ENCODE data around the gene ETFA. TPM values are rescaled to one million over a fixed set of nuclear protein-coding genes. Genes with fewer than 3 reads are reported as not detected.

ETFA gene
- total and polyA plus RNA-seq, 2 experiments from 2014 or later: 117 to 303 TPM

- Histone ChIP-seq H3K36me3 (no peaks in the 10 kb centered on the region), H3K9me3 (ENCODE audit: low read depth) (no peaks in the 10 kb centered on the region), H3K4me3 (no peak overlapping the region), H3K4me1 (ENCODE audit: low read depth) (peaks cover 23% of the 10 kb centered on the region), H3K27ac (no peak overlapping the region), H3K27me3 (peaks cover 100% of the 10 kb centered on the region)
- DNase-seq (ENCODE audit: low read depth in 1 of 2, low spot score in 1 of 2): no peak
- no peak for TF ChIP-seq CTCF (IDR thresholded peaks at IDR 0.05; ENCODE audit: low read depth, low read length)
Measured at GRCh38 chr15:76338486-76339304, 27.4 kb upstream of the ETFA start.

GRCh38 chr15:76337696-76338485 is 26.6 kb upstream of the ETFA start:
- peaks cover 100% of the 10 kb centered on the region for H3K27me3 ChIP-seq
- no peaks in the 10 kb centered on the region for H3K36me3 ChIP-seq
- DNase-seq (ENCODE audit: low read depth in 1 of 2, low spot score in 1 of 2): peak in 1 of 2 donors; percentile 49
- no peak for TF ChIP-seq CTCF (IDR thresholded peaks at IDR 0.05; ENCODE audit: low read depth, low read length)
- peaks cover 23% of the 10 kb centered on the region for H3K4me1 ChIP-seq (ENCODE audit: low read depth)
- H3K4me3 ChIP-seq: peak overlapping the region; percentile 13
- H3K9me3 ChIP-seq (ENCODE audit: low read depth): no peaks in the 10 kb centered on the region
- no peak overlapping the region for H3K27ac ChIP-seq

DNA sequence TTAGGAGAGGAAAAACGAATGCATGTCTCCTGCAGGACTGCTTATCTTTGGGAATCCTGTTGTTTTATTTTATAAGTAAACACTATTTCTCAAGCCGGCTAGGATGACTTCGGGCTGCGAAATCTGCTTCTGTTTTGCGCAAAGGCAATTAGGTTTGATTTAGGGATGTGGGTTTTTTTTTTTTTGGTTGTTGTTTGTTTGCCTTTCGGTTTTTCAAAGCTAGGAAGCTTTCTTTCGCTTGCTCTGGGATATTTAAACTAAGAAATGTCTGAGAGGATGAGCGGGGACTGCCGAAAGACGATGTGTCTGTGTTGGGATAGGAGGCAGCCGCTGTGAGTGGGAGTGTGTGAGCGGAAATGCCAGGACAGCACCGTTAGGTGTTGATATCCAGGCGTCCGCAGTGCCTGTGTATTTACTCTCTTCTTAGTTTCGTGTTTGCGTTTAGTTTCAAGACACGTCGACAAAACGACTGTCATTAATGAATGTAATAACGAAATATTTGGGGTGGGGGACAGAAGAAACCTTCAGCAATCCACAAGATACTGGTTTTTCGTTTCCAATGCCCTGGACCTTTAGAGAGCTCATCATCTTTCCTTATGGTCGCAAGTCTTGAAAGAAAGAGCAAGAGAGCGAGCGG is 25.9 kb upstream of the ETFA start:
- peak in 1 of 2 donors; percentile 21 for DNase-seq (ENCODE audit: low read depth in 1 of 2, low spot score in 1 of 2)
- Histone ChIP-seq H3K27me3 (peaks cover 99% of the 10 kb centered on the region), H3K9me3 (ENCODE audit: low read depth) (no peaks in the 10 kb centered on the region), H3K4me3 (peak overlapping the region; percentile 10), H3K36me3 (no peaks in the 10 kb centered on the region), H3K27ac (no peak overlapping the region), H3K4me1 (ENCODE audit: low read depth) (peaks cover 23% of the 10 kb centered on the region)
- TF ChIP-seq CTCF (IDR thresholded peaks at IDR 0.05; ENCODE audit: low read depth, low read length): no peak

DNA sequence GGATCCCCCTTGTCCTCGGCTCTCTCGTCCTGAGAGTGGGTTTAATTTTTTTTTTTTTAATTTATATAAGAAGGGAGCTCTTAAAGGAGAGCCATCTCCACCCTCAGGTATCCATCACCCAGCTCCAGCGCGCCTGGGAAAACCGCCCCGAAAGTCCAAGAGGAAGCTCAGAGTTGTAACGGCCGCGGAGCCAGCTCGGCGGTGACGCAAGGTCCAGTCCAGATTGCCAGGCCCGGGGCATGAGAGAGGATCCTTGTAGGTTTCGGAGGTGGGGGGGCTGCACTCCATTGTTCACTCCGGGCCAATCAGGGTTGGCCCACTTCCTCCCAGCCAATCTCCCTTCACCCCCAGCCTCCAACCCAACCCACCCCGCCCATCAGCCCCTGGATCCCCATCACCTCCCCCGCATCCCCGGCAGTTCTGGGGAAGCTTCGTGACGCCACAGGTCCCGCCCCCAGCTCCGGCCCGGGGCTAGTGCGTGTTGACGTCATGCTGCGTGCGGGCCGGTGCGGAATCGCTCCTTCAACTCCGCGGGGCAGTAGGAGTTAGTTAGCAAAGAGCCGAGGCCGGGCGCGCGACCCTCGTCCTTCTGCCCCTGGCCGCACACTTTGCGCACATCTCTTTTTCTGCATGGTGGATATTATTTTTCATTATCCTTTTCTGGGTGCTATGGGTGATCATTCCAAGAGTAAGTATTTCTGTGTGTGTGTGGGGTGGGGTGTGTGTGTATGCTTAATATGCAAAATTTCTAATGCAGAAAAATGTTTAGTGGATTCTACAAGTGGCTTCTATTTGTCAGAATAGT is 25.2 kb upstream of the ETFA start, which contains the start of gene ISL2:
Gene ISL2 (plus strand): TSS at position 520 of the 805 bp plus-strand sequence. CDS start 111 bp downstream, at position 631.
- peak; percentile 53 to 91 for DNase-seq (ENCODE audit: low read depth in 1 of 2, low spot score in 1 of 2)
- TF ChIP-seq CTCF (IDR thresholded peaks at IDR 0.05; ENCODE audit: low read depth, low read length): no peak
- Histone ChIP-seq H3K9me3 (ENCODE audit: low read depth) (no peaks in the 10 kb centered on the region), H3K27ac (no peak within 1 kb of the TSS), H3K4me3 (peak within 1 kb of the TSS; percentile 10), H3K27me3 (peaks cover 92% of the 10 kb centered on the region), H3K4me1 (ENCODE audit: low read depth) (peaks cover 20% of the 10 kb centered on the region), H3K36me3 (no peaks in the 10 kb centered on the region)

Data from cardiac muscle cell (in vitro differentiated cells and primary cell).